NB4 (cell line): ENCODE results near the gene MRPL36.
"Not testable (repeated sequence)": the region's sequence is repeated elsewhere in the genome, so short reads cannot be mapped to it uniquely, and the experiment has no call there.

Experiments
- DNase-seq: peaks from one replicate; pipeline ENCODE4 v3.0.0; 2010; ENCODE audit warnings: low read depth
- H3K4me3 ChIP-seq: one replicate; pipeline ENCODE4 v1.5.1; 2011; ENCODE audit warnings: mild to moderate bottlenecking, low read depth, low read length, moderate library complexity
- MAX ChIP-seq: IDR thresholded peaks from 2 replicates; pipeline ENCODE4 v1.6.1; 2011; ENCODE audit warnings: low read depth, low read length
- MYC ChIP-seq: IDR thresholded peaks from 2 replicates; pipeline ENCODE4 v1.6.1; 2011; ENCODE audit warnings: low read depth, low read length
- POLR2A ChIP-seq: IDR thresholded peaks from 2 replicates; pipeline ENCODE4 v1.6.1; 2011; ENCODE audit warnings: mild to moderate bottlenecking; ENCODE audit not compliant: insufficient read length; ENCODE audit errors: extremely low read depth
- TF ChIP-seq, protein P1 (sequence below): IDR thresholded peaks from one replicate; pipeline ENCODE4 v1.5.1; 2012; ENCODE audit warnings: low read depth, low read length

The MRPL36 gene

GRCh38 chr5:1844708-1845436 is 45.2 kb upstream of the MRPL36 start:
- no peak for TF ChIP-seq POLR2A
- no peak for TF ChIP-seq MYC
- no peak for DNase-seq
- H3K4me3 ChIP-seq, result no peak overlapping the region

GRCh38 chr5:1843761-1844160 is 44.1 kb upstream of the MRPL36 start:
- DNase-seq, H3K4me3 ChIP-seq: not testable (repeated sequence)

DNA sequence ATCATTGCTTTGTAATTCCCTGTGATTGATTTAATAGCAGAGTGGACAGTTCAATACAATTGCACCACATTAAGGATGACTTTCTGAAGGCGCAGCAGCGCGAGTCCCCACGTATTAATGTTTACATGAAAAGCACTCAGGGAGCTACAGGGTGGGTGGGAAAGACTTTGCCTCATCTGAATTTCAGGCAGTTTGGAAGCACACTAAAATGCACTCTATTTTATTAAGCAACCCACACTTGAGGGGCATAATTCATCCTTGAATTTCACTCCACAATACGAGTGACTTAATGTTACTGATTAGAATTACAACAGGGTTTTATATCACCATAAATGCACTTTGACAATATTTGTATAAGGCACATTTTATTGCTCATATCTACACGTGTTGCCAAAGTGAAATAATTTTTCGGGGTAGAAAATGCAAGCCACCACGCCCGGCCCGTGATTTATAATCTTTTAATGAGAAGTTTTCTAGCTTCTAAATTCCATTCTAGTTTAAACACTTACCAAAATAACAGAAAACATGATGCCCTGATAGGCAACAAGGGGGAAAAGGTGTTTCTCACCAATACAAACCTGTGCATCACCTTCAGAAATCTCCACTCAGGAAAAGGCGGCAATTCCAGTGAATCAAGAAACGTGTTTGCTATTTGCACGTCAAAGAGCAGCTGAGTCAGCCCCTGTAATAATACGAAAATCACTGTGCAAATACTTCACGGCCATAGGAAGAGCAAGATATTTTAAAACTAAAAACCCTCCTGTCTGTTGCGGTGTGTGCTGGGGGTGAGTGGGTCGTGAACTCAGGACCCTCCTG is 42.6 kb upstream of the MRPL36 start:
- H3K4me3 ChIP-seq, result no peak overlapping the region
- DNase-seq, result no peak
- no peak for TF ChIP-seq POLR2A
- TF ChIP-seq, protein P1, sequence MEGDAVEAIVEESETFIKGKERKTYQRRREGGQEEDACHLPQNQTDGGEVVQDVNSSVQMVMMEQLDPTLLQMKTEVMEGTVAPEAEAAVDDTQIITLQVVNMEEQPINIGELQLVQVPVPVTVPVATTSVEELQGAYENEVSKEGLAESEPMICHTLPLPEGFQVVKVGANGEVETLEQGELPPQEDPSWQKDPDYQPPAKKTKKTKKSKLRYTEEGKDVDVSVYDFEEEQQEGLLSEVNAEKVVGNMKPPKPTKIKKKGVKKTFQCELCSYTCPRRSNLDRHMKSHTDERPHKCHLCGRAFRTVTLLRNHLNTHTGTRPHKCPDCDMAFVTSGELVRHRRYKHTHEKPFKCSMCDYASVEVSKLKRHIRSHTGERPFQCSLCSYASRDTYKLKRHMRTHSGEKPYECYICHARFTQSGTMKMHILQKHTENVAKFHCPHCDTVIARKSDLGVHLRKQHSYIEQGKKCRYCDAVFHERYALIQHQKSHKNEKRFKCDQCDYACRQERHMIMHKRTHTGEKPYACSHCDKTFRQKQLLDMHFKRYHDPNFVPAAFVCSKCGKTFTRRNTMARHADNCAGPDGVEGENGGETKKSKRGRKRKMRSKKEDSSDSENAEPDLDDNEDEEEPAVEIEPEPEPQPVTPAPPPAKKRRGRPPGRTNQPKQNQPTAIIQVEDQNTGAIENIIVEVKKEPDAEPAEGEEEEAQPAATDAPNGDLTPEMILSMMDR, result no peak

GRCh38 chr5:1840741-1841521 is 41.3 kb upstream of the MRPL36 start:
- H3K4me3 ChIP-seq, result no peak overlapping the region
- DNase-seq, result no peak
- TF ChIP-seq MYC (no peak), POLR2A (no peak), MAX (no peak)
- TF ChIP-seq, protein P1, result no peak

DNA sequence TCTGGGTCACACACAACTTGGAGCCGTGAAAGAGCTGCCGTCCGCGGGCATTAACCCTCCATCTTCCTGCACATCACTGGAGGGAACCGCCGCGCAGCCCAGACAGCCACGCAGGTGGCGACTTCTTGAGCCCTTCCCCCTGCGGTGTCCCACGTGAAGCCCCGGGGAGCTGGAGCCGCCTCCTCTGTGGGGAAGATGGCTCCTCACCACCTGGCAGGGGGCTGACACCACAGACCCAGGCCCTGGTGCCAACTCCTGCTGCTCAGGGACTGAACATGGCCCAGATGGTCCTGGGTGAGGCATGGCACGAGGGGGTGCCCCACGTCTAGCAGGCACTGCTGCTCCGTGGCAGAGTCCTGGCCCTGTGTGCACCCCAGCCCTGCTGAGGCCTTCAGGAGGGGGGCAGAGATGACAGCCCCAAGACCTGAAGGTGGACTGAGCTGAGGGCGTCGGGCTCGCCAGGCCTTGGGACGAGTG is 40.5 kb upstream of the MRPL36 start:
- TF ChIP-seq MAX (no peak), MYC (no peak), POLR2A (no peak)
- TF ChIP-seq, protein P1, result no peak
- DNase-seq, result no peak
- H3K4me3 ChIP-seq, result no peak overlapping the region

- no peak for DNase-seq
- TF ChIP-seq MAX (no peak), MYC (no peak), POLR2A (no peak)
- TF ChIP-seq, protein P1, result no peak
- no peak overlapping the region for H3K4me3 ChIP-seq
Measured at GRCh38 chr5:1838013-1838412, 38.4 kb upstream of the MRPL36 start.
